GM13976 (cell line): ENCODE data around the gene NEBL.

Experiments used
- DNase-seq: peaks from one replicate; pipeline ENCODE4 v3.0.0; 2012; ENCODE audit warnings: low spot score
- in situ Hi-C: fragments of 300-500 bp; cut with MboI; formaldehyde crosslinking; loops from one replicate; pipeline ENCODE4 v1.12.0; 2022; ENCODE audit warnings: low sequenced_read_pairs, mixed read lengths, inconsistent platforms; ENCODE audit not compliant: unreplicated experiment
- TF ChIP-seq, protein P1 (sequence below): IDR thresholded peaks from 2 replicates; pipeline ENCODE4 v1.5.1; 2012; ENCODE audit warnings: borderline replicate concordance, mild to moderate bottlenecking; ENCODE audit not compliant: insufficient read depth; ENCODE audit errors: extremely low read depth, missing control alignments, control extremely low read depth

The NEBL gene

DNA sequence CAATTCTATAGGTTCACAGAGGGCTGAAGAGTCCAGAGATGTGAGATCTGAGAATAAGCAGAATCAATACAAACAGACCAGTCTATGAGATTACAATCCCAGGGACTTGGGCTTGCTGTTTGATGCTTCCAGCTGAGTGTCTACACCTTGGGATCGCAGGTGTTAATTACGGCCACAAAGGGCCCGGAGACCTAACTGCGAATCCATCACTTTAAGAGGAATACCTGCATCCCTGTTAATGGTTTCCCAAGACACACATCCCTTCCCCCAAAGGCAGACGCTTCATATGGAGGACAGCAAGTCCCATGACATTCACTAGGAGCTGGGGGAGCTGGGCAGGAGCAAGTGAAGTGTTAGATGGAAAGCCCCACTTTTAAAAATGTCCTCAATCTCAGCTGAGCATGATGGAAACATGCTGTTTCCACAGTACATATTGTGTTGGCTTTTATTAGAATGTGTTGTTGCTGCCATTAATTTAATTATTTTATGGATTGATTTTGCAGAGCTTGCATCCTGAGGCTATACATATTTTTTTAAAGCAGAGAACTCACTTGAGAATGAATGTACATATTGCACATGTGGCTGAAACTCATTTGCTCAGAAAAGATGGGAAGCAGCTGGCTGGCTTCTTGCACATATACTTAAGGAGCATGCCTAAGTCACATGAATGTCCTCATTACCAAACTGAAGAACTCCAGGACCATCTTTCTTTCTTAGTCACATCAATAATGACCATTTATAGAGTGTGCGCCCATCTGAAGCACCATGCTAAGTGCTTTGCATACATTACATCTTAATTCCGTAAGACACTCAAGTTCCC is 151.3 kb downstream of the NEBL start:
- DNase-seq = no peak
- TF ChIP-seq, protein P1, sequence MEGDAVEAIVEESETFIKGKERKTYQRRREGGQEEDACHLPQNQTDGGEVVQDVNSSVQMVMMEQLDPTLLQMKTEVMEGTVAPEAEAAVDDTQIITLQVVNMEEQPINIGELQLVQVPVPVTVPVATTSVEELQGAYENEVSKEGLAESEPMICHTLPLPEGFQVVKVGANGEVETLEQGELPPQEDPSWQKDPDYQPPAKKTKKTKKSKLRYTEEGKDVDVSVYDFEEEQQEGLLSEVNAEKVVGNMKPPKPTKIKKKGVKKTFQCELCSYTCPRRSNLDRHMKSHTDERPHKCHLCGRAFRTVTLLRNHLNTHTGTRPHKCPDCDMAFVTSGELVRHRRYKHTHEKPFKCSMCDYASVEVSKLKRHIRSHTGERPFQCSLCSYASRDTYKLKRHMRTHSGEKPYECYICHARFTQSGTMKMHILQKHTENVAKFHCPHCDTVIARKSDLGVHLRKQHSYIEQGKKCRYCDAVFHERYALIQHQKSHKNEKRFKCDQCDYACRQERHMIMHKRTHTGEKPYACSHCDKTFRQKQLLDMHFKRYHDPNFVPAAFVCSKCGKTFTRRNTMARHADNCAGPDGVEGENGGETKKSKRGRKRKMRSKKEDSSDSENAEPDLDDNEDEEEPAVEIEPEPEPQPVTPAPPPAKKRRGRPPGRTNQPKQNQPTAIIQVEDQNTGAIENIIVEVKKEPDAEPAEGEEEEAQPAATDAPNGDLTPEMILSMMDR = no peak
- in situ Hi-C loops = no loop called here

DNA sequence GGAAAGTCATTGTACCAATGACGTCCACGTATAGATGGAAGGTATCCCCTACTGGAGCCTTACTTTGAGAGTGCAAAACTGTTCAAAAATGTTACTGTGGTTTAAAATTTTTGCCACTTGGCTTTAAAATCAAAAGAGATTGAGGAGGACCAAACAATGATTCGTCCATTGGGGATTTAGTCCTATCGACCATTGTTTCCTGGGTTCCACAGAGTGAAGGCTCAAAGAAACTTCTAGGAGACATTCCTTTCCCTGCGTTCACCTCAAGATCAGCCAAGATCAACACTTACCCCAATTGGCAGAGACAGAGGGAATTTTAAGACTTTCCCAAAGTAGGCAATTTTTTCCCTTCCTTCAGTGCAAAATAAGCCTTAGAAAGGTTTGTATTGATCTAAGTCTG is 152.3 kb downstream of the NEBL start:
- TF ChIP-seq, protein P1 = no peak
- DNase-seq = no peak
- in situ Hi-C loops = no loop called here

DNA sequence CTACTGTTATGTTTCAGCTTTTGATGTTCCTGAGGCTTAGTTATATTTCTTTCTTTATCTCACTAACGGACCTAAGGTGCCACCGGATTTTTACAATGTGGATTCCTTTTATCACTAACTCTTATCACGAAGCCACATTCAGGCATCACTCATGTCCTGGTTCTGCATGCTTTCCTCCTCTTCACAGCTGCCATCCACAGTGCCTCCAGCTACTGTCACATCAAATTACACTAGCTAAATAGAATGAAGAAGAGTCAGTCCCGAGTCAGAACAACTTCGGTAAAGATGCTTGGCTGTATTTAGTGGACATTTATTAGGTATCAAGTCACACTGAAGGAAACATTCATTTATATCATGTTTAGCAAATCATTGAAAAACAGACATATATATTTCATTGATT is 153.2 kb downstream of the NEBL start:
- in situ Hi-C loops = no loop called here
- TF ChIP-seq, protein P1 = no peak
- DNase-seq = no peak

DNA sequence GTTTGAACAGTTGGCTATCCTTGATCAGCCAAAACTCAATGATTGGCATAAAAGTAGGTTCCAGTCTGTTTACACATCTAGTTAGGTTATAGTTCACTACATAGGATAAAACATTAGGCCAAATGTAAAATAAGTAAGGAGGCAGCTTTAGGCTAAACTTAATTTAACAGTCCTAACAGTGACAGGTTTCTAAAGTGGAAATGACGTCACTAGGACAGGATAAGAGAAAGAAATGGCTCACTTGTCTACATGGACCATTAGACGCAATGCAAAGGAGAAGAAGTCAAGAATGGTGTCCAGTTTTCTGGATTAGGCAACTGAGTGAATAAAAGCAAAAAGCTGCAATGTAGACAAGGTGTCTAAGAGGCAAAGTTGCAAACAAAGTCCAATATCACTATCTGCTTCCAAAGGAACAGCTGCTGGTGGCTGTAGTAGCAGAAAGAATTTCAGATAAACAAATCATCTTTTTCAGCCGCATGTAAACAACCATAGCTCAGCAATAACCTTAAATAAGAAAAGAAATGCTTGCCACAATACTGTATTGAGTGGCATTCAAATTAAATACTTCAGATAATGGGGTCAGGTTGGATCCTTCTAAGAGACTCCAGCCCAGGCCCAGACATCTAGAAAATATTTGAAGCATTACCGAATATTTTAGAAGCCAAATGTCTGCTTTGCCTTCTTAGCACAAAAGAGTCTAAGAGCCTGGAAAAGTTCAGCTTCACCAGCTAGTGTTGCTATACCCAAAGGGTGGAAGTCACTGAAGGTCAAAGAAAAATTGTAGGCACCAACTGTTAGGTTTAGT is 154.2 kb downstream of the NEBL start:
- TF ChIP-seq, protein P1 = no peak
- in situ Hi-C loops = no loop called here
- no peak for DNase-seq

DNA sequence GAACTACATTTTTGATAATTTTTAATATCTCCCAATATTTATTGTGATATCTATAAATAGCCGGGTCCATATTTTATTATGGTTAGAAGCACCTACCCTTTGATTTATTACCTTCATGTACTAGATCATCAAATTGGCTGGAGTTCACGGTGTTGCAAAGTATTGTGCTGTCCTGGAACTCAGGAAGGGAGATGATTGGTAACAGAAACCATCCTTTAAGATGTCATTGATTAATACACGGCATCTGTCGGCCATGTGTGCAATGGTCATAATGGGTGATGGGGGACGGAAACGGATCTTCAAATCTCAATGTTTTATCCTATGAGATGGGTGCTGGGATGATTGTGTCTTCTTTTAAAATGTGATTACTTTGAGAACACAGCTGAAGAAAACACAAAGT is 157.0 kb downstream of the NEBL start:
- DNase-seq = no peak
- in situ Hi-C loops = no loop called here
- TF ChIP-seq, protein P1 = no peak

DNA sequence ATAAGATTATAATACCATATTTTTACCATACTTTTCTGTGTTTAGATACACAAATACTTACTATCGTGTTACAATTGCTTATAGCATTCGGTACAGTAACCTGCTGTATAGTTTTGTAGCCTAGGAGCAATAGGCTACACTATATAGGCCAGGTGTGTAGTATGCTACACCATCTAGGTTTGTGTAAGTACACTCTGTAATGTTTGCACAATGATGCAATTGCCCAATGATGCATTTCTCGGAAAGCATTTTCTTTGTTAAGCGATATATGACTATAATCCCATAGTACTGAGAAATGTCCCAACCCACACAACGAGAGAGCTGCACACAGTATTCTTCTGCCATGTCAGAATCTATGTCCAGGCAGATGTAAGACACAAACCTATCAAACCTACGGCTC is 160.0 kb downstream of the NEBL start:
- no peak for DNase-seq
- in situ Hi-C loops = no loop called here
- TF ChIP-seq, protein P1 = no peak
